Endothelial cell of umbilical vein (primary cell): ENCODE measurements around the gene TRPC4AP. TPM values are rescaled to one million over a fixed set of nuclear protein-coding genes. Genes with fewer than 3 reads are reported as not detected.

Experiments used
- BruUV-seq: library from RNA; stranded (reverse); fragments of 400-500 nt; replicated peaks from 2 replicates; lab custom pipeline; 2021; lab: Mats Ljungman, UMichigan
- CTCF ChIA-PET: fragments of 300-600, 350-600 bp; sonication (Branson Sonifier 250); formaldehyde crosslinking; loops from one replicate; lab custom pipeline; 2021; ENCODE audit warnings: antibody characterized with exemption, inconsistent platforms; lab: Charles Lee
- POLR2A ChIA-PET: fragments of 300-600, 350-600 bp; sonication (Branson Sonifier 250); formaldehyde crosslinking; loops from one replicate; lab custom pipeline; 2021; ENCODE audit warnings: antibody characterized with exemption, inconsistent platforms; lab: Charles Lee
- DNase-seq: peaks from one replicate; pipeline ENCODE4 v3.0.0-alpha.2; 2011; ENCODE audit warnings: low read depth, low spot score
- FAIRE-seq: peaks from 2 replicates; lab custom pipeline; 2011; peaks lifted over from hg19 to GRCh38; lab: Jason Lieb, UNC
- H2AFZ ChIP-seq: 2 replicates; pipeline ENCODE4 v1.6.0; 2012; ENCODE audit warnings: low read depth, low read length, control low read depth, inconsistent platforms
- H3K27ac ChIP-seq: 2 replicates; pipeline ENCODE4 v1.5.1; 2011; ENCODE audit warnings: low read depth, mild to moderate bottlenecking, control low read depth, low read length, moderate library complexity; ENCODE audit not compliant: insufficient read depth
- H3K27me3 ChIP-seq, 2 experiments: 2 replicates each; pipeline versions ENCODE4 v1.6.0 to v1.6.1; 2011; ENCODE audit warnings: low read length in 2 of 2, mixed read lengths in 1 of 2; ENCODE audit not compliant: control insufficient read depth in 2 of 2, insufficient read depth in 2 of 2
- H3K36me3 ChIP-seq, 2 experiments: 2 replicates in 1 of 2; 3 replicates in 1 of 2; pipeline ENCODE4 v1.5.1; 2011; ENCODE audit warnings: low read length in 2 of 2, mild to moderate bottlenecking in 1 of 2, moderate library complexity in 1 of 2; ENCODE audit not compliant: control insufficient read depth in 2 of 2, insufficient read depth in 2 of 2; ENCODE audit errors: extremely low read depth in 1 of 2
- H3K4me1 ChIP-seq: 3 replicates; pipeline ENCODE4 v1.5.1; 2011; ENCODE audit warnings: mild to moderate bottlenecking, low read length; ENCODE audit not compliant: control insufficient read depth, insufficient read depth; ENCODE audit errors: extremely low read depth
- H3K4me2 ChIP-seq: 2 replicates; pipeline ENCODE4 v1.6.1; 2011; ENCODE audit warnings: low read length, control low read depth, mixed read lengths; ENCODE audit not compliant: insufficient read depth
- H3K4me3 ChIP-seq, 3 experiments: fragments of 200-600 bp in 1 of 3; sonication (generic), shearing (Covaris generic) in 1 of 3; replicated peaks in 1 of 3; 2 replicates each; pipeline ENCODE4 v1.5.1; 2011 to 2016; ENCODE audit warnings: control low read depth in 3 of 3, low read length in 3 of 3, mild to moderate bottlenecking in 2 of 3, inconsistent platforms in 1 of 3, low read depth in 1 of 3, moderate library complexity in 1 of 3; ENCODE audit not compliant: insufficient read depth in 1 of 3
- H3K79me2 ChIP-seq: 2 replicates; pipeline ENCODE4 v1.6.0; 2012; ENCODE audit warnings: low read length, inconsistent platforms; ENCODE audit not compliant: control insufficient read depth, insufficient read depth
- H3K9ac ChIP-seq: replicated peaks from 2 replicates; pipeline ENCODE3; 2011; ENCODE audit warnings: low read length, control low read depth; ENCODE audit not compliant: insufficient read depth; ENCODE audit errors: extremely low read depth
- H3K9me1 ChIP-seq: replicated peaks from 3 replicates; pipeline ENCODE4 v1.6.0; 2011; ENCODE audit warnings: mild to moderate bottlenecking, low read length; ENCODE audit not compliant: control insufficient read depth, insufficient read depth; ENCODE audit errors: extremely low read depth
- H3K9me3 ChIP-seq: replicated peaks from 2 replicates; pipeline ENCODE4 v1.5.1; 2012; ENCODE audit warnings: low read length, inconsistent platforms; ENCODE audit not compliant: control insufficient read depth, insufficient read depth
- H4K20me1 ChIP-seq: replicated peaks from 2 replicates; pipeline ENCODE3; 2011; ENCODE audit warnings: mild to moderate bottlenecking, low read length; ENCODE audit not compliant: control insufficient read depth, insufficient read depth; ENCODE audit errors: extremely low read depth
- CTCF ChIP-seq, 2 donors: IDR thresholded peaks; 1 replicate in 1 of 2; 2 replicates in 1 of 2; pipeline ENCODE4 v1.5.1; 2011; ENCODE audit warnings: low read length in 2 of 2, mild to moderate bottlenecking in 2 of 2, moderate library complexity in 2 of 2, control low read depth in 1 of 2, inconsistent platforms in 1 of 2, low read depth in 1 of 2; ENCODE audit not compliant: insufficient read depth in 1 of 2; ENCODE audit errors: extremely low read depth in 1 of 2
- EZH2 ChIP-seq: IDR thresholded peaks from 2 replicates; pipeline ENCODE4 v1.6.1; 2012; ENCODE audit warnings: borderline replicate concordance, low read depth, mild to moderate bottlenecking, moderate library complexity, low read length, inconsistent platforms; ENCODE audit not compliant: severe bottlenecking
- FOS ChIP-seq: IDR thresholded peaks from 2 replicates; pipeline ENCODE4 v1.6.1; 2011; ENCODE audit warnings: mild to moderate bottlenecking, low read length, moderate library complexity, borderline replicate concordance; ENCODE audit not compliant: insufficient read depth
- GATA2 ChIP-seq: IDR thresholded peaks from 2 replicates; pipeline ENCODE4 v1.7.0; 2011; ENCODE audit warnings: low read depth, mild to moderate bottlenecking, moderate library complexity, mixed read lengths, low read length; ENCODE audit not compliant: insufficient read length, insufficient read depth
- JUN ChIP-seq: IDR thresholded peaks from 2 replicates; pipeline ENCODE4 v1.6.1; 2011; ENCODE audit warnings: borderline replicate concordance, low read depth; ENCODE audit not compliant: insufficient read length, insufficient read depth
- MAX ChIP-seq: IDR thresholded peaks from 2 replicates; pipeline ENCODE4 v1.6.1; 2011; ENCODE audit not compliant: insufficient read depth, insufficient read length
- MYC ChIP-seq: IDR thresholded peaks from one replicate; pipeline ENCODE4 v1.6.1; 2011; ENCODE audit warnings: mild to moderate bottlenecking, low read depth, low read length
- POLR2A ChIP-seq: IDR thresholded peaks from 2 replicates; pipeline ENCODE4 v1.6.1; 2012; ENCODE audit warnings: low read depth, mild to moderate bottlenecking, control low read depth, low read length
- POLR2AphosphoS5 ChIP-seq: IDR thresholded peaks from 2 replicates; pipeline ENCODE4 v1.6.1; 2012; ENCODE audit warnings: low read depth, mild to moderate bottlenecking, control low read depth, low read length, moderate library complexity; ENCODE audit not compliant: insufficient read depth
- dilution Hi-C: fragments of 300-500 bp; cut with MboI; formaldehyde crosslinking; loops from one replicate; pipeline ENCODE4 v1.15.0; 2019; ENCODE audit warnings: low sequenced_read_pairs; ENCODE audit not compliant: extremely low pct_ligation_motif_present
- intact Hi-C: fragments of 100-400 bp; cut with micrococcal nuclease; formaldehyde crosslinking; loops from one replicate; pipeline ENCODE4 v1.10.0; 2022
- polyA plus RNA-seq, 4 experiments: library from polyadenylated mRNA; depleted of rRNA in 3 of 4; stranded (reverse) in 3 of 4; unstranded in 1 of 4; fragments of >200 nt; gene quantifications; 2 replicates each; pipeline versions ENCODE4 v1.2.1 to v1.2.3, GENCODE V29; 2011 to 2012; ENCODE audit warnings: missing spikeins in 1 of 4
- total RNA-seq: library from RNA; stranded (reverse); gene quantifications from 2 replicates; pipeline ENCODE4 v1.2.3, GENCODE V29; 2021

Gene TRPC4AP
- total and polyA plus RNA-seq, 2 donors (not counting 3 experiments of a cell fraction or from before 2014, with no cell fraction given): 89.0 to 103 TPM

- no peaks in the 10 kb centered on the region for H4K20me1 ChIP-seq
- no peak overlapping the region for H2AFZ ChIP-seq
- no peak overlapping the region for H3K4me3 ChIP-seq
- no peaks in the 10 kb centered on the region for H3K79me2 ChIP-seq
- ChIA-PET POLR2A (interaction anchor here (0.5 kb wide), 1 partner anchor 63 kb away, joined by 4 read pairs; no protein-coding TSS in a partner anchor), CTCF (interaction anchor here (1.0 to 1.2 kb wide), 2 partner anchors 32 to 94 kb away, joined by 3 read pairs; no protein-coding TSS in a partner anchor)
- no peaks in the 10 kb centered on the region for H3K27me3 ChIP-seq
- TF ChIP-seq CTCF (IDR thresholded peaks at IDR 0.05; ENCODE audit: extremely low read depth in 1 of 2, insufficient read depth in 1 of 2, low read depth in 1 of 2, low read length in 2 of 2): no peak
- no peak for TF ChIP-seq FOS
- TF ChIP-seq POLR2A: no peak
- no peak for TF ChIP-seq EZH2
- TF ChIP-seq JUN: no peak
- no peak for TF ChIP-seq MYC
- TF ChIP-seq POLR2AphosphoS5: no peak
- TF ChIP-seq GATA2: no peak
- no peak for TF ChIP-seq MAX
- no peak overlapping the region for H3K4me2 ChIP-seq
- no peak overlapping the region for H3K27ac ChIP-seq
- H3K9me1 ChIP-seq: no peaks in the 10 kb centered on the region
- intact Hi-C loops (no loop called here), dilution Hi-C loops (no loop called here)
- no peak for DNase-seq
- no peak overlapping the region for H3K9ac ChIP-seq
- H3K9me3 ChIP-seq: no peaks in the 10 kb centered on the region
- H3K36me3 ChIP-seq: no peaks in the 10 kb centered on the region
- no TSS peak for BruUV-seq
- H3K4me1 ChIP-seq: no peaks in the 10 kb centered on the region
- FAIRE-seq: no peak
Observed at GRCh38 chr20:34968042-34968775, 124.4 kb downstream of the TRPC4AP start.
